ENCODE data around the gene CAMKK2.
"Not testable (repeated sequence)": the region's sequence is repeated elsewhere in the genome, so short reads cannot be mapped to it uniquely, and the experiment has no call there.

GRCh38 chr12:121282910-121283309 lies 13.6 kb downstream of the CAMKK2 start:
- TF ChIP-seq, protein P1, sequence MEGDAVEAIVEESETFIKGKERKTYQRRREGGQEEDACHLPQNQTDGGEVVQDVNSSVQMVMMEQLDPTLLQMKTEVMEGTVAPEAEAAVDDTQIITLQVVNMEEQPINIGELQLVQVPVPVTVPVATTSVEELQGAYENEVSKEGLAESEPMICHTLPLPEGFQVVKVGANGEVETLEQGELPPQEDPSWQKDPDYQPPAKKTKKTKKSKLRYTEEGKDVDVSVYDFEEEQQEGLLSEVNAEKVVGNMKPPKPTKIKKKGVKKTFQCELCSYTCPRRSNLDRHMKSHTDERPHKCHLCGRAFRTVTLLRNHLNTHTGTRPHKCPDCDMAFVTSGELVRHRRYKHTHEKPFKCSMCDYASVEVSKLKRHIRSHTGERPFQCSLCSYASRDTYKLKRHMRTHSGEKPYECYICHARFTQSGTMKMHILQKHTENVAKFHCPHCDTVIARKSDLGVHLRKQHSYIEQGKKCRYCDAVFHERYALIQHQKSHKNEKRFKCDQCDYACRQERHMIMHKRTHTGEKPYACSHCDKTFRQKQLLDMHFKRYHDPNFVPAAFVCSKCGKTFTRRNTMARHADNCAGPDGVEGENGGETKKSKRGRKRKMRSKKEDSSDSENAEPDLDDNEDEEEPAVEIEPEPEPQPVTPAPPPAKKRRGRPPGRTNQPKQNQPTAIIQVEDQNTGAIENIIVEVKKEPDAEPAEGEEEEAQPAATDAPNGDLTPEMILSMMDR (IDR thresholded peaks at IDR 0.05; ENCODE audit: low read depth, low read length) = not testable (repeated sequence)
- TF ChIP-seq EZH2phosphoT487 (IDR thresholded peaks at IDR 0.05; ENCODE audit: low read depth) = not testable (repeated sequence)

Measured in OCI-LY3 (cell line).